NCI-H526 treated with DMSO at 0.1 percent for 48 hours (cell line): ENCODE data around the gene PIK3CB.
"Not testable (repeated sequence)": the region's sequence is repeated elsewhere in the genome, so short reads cannot be mapped to it uniquely, and the experiment has no call there.

Source experiments
- DNase-seq: peaks from one replicate; lab custom pipeline; 2025; lab: John Stamatoyannopoulos, UW

The PIK3CB gene

DNA sequence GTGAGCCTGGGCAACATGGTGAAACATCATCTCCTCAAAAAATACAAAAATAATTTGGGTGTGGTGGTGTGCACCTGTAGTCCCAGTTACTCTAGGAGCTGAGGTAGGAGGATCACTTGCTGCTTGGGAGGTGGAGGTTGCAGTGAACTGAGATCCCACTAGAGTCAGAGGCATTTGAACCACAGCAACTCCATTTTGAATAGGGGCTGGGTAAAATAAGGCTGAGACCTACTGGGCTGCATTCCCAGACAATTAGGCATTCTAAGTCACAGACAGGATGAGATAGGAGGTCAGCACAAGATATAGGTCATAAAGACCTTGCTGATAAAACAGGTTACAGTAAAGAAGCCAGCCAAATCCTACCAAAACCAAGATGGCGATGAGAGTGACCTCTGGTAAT, 12.1 kb upstream of the PIK3CB start:
- not testable (repeated sequence) for DNase-seq

DNA sequence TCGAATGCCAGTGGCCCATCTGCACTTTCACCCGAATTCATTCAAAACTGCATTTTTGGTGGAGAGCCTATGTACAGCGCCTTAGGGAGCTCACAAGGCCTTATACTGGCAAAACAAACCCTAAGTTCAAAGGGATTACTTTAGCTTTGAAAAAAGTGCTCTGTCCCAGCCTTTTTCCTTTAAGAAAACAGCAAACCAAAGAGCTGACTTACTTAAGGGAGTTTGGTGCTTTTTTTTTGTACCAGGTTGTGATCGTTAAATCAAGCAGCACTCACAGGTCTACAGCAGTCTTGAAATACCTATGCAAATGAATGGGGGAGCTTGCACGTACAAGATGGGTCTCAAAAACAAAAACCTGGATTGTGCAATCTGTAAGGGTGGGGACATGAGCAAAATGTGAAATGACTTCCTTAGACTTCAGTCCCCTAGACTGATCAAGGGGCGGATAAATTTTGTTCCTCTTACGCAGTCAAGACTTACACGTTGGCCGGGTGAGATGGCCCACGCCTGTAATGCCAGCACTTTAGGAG, 11.6 kb upstream of the PIK3CB start:
- no peak for DNase-seq

DNA sequence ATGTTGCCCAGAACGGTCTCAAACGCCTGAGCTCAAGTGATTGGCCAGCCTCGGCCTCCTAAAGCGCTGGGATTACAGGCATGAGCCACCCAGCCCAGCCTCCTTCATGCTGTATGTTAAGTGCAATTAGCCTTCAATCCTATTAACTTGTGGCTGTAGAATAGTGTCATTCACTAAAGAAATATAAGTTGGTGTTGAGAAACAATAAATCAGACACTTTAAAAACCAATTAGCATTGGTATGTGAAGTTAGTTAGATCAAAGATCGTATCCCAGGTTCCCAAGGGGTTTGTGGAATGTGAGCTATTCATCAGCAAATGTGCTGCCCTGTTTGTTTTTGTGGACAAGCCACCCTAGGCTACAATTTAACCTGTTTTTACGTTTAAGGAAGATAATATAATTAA, 11.0 kb upstream of the PIK3CB start:
- DNase-seq, result no peak

DNA sequence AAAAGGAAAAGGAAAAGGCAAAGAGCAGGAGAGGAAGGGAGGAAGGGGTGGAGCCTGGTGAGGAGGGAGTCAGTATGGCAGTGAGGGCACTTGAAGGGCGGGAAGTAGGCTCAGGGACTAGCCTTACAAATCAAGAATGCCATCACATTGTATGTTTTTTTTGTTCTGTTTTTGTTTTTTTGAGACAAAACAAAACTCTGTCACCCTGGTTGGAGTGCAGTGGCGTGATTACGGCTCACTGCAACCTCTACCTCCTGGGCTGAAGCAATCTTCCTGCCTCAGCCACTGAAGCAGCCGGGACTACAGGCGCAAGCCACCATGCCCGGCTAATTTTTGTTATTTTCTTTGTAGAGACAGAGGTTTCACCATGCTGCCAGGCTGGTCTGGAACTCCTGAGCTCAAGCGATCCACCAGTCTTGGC, 10.5 kb upstream of the PIK3CB start:
- DNase-seq, result no peak

DNA sequence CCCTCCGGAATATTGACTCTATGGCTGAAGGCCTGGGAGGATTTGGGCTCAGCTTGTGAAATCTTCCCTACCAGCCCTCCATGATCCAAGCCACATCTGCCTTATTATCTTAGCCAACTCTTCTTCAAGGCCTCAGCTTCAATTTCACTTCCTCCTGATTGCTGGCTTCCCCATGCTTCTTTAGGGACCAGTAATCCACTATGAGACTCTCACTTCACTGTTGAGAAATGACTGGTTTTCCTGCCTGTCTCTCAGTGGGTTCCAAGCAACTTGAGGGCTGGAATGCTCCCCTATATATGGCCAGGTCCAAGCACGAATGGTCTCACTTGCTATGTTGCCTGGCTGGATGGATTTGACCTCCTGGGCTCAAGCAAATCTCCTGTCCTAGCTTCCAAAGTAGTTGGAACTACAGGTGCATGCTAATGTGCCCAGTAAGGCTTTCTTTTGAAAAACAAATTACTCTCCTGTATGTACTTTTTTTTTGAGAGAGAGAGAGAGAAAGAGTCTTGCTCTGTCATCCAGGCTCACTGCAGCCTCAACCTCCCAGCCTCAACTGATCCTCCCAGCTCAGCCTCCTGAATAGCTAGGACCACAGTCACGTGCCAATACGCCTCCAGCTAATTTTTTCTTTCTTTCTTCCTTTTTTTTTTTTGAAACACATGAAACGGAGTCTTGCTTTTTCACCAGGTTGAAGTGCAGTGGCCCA, 7.9 kb upstream of the PIK3CB start:
- no peak for DNase-seq

DNA sequence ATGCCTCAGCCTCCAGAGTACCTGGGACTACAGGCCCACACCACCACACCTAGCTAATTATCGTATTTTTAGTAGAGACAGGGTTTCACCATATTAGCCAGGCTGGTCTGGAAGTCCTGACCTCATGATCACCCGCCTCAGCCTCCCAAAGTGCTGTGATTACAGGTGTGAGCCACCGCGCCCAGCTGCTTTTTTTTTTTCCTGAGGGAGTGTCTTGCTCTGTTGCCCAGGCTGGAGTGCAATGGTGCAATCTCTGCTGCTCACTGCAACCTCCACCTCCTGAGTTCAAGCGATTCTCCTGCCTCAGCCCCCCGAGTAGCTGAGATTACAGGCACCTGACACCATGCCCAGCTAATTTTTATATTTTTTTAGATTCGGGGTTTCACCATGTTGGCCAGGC, 3.7 kb upstream of the PIK3CB start:
- DNase-seq, result not testable (repeated sequence)

DNA sequence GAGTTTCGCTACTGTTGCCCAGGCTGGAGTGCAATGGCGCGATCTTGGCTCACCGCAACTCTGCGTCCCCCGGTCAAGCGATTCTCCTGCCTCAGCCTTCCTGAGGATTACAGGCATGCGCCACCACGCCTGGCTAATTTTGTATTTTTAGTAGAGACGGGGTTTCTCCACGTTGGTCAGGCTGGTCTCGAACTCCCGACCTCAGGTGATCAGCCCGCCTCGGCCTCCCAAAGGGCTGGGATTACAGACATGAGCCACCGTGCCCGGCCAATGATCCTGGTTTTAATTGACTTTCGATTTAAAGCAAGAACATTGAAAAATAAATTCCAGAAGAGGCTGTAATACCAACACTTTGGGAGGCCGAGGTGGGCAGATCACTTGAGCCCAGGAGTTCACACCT, 1.1 kb upstream of the PIK3CB start:
- not testable (repeated sequence) for DNase-seq

DNA sequence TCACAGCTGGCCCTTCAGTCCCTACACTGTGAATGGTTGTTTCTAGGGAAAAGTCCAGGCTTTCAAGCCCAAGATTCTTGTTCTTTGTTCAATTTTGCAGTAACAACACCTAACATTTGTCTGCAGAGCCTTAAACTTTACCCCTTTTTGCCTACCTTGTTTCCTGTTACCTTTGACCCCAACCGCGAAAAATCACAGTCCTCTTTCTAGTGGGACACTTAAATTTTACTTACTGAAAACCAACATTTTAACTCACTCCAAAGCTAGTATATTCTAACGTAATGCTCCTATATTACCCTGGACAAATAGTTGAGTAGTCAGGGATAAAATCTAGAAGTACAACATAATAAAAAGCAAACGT, 649 bp upstream of the PIK3CB start:
- no peak for DNase-seq

DNA sequence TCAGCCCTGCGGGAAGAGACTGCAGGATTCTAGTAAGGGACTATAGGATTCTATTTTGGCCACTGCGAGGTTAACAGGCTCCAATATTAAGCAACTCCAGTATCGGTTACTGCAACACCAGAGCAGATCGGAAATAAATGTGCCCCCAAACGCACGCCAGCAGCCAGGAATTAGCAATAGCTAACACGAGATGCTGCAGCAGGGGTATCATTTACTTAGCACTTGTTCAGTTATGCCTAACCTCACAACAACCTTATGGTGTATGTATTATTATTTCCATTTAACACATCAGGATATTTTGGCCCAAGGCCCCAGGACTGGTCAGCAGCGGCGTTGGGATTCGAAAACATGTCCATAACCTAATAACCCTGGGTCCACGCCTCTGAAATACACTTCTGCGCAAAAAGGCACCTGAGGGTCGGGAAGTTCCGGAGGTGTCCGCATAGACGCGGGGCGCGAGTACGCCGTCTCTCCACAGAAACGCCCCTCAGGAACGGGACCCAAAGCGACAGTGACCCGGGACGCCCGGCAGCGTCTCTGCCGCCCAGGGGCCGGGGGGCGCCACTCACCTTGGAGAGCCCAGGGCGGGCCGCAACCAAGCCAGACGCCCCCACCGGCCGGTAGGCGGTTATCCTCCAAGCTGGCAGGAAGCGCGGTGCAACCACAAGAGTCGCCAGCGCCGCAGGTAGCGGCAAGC, 681 bp downstream of the PIK3CB start:
- DNase-seq, result peak; percentile 58

DNA sequence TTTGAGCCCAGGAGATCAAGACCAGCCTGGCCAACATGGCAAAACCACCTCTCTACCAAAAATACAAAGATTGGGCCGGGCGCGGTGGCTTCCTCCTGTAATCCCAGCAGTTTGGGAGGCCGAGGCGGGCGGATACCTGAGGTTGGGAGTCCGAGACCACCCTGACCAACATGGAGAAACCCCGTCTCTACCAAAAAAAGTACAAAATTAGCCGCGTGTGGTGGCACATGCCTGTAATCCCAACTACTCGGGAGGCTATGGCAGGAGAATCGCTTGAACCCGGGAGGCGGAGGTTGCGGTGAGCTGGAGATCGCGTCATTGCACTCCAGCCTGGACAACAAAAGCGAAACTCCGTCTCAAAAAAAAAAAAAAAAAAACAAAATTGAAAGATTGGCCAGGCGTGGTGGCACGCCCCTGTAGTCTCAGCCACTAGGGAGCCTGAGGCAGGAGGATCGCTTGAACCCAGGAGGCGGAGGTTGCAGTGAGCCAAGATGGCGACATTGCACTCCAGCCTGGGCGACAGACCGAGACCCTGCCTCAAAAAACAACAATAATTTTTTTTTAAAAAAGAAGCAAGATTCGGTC, 2.2 kb downstream of the PIK3CB start:
- DNase-seq, result not testable (repeated sequence)

DNA sequence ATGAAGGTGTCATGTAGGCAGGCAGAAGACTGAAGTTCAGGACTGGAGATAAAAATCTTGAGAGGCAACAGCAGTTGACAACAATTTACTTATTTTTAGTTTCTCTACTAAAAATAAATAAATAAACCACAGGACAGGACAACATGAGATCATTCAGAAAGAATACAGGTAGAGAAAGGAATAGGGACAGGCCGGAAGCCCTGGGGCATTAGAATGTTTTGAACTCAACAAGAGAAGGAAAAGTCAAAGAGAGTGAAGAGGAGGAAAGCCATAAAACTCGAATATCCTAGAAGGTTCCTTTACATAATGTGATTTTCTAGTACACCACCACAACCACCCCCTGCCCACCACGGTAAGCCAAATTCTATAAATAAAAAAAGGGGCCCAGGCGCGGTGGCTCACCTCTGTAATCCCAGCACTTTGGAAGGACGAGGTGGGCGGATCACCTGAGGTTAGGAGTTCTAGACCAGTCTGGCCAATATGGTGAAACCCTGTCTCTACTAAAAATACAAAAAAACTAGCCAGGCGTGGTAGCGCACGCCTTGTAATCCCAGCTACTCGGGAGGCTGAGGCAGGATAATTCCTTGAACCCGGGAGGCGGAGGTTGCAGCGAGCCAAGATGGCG, 4.7 kb downstream of the PIK3CB start:
- no peak for DNase-seq

DNA sequence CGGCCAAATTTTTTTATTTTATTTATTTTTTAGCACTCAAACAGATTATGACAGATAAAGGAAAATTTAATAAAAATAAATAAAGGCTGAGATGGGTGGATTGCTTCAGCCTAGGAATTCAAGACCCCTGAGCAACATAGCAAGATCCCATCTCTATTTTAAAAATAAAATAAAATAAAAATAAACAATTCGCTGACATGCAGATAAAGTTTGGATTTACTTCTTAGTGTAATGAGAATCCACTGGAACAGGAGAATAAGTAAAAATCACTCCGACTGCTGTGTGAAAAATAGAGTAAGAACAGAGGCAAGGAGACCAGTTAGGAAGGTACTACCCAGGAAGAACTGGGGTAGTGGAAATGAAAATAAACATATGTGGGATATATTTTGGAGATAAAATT, 5.6 kb downstream of the PIK3CB start:
- no peak for DNase-seq

DNA sequence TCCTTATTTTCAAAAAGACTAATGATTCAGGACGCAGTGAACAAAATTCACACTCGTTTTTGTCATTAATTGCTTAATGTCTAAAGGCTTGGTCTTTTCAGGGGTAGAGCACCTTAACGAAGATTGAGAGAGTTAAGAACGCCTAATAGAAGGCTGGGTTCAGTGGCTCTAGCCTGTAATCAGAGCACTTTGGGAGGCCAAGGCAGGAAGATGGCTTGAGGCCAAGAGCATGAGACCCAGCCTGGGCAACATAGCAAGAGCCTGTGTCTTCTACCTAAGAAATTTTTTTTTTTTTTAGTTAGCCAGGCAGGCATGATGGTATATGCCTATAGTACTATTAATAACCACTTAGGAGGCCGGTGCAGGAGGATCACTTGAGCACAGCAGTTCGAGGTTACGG, 7.5 kb downstream of the PIK3CB start:
- DNase-seq, result no peak

DNA sequence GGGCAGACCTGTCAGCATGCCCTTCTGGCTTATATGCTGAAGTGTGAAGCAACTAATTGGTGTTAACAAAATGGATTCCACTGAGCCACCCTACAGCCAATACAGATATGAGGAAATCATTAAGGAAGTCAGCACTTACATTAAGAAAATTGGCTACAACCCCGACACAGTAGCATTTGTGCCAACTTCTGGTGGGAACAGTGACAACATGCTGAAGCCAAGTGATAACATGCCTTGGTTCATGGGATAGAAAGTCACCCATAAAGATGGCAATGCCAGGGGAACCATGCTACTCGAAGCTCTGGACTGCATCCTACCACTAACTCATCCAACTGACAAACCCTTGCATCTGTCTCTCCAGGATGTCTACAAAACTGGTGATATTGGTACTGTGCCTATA, 9.4 kb downstream of the PIK3CB start:
- no peak for DNase-seq

DNA sequence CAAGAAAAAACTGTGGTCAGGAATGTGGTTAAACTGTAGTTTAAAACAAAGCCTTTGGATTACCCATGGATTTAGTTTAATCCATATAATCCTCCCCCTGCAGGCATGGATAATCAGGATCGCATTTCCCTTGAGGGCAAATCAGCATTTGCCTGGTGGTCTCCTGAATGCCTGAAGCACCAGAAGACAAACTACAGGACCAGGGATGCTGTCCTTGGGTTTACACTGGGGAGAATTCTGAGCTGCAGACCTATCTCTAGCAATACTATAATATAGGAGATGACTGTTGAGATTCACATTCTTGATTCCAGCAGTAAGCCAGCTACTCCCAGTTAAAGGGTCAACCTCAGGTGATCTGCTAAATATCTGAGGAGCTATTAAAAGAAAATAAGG, 10.6 kb downstream of the PIK3CB start:
- no peak for DNase-seq

DNA sequence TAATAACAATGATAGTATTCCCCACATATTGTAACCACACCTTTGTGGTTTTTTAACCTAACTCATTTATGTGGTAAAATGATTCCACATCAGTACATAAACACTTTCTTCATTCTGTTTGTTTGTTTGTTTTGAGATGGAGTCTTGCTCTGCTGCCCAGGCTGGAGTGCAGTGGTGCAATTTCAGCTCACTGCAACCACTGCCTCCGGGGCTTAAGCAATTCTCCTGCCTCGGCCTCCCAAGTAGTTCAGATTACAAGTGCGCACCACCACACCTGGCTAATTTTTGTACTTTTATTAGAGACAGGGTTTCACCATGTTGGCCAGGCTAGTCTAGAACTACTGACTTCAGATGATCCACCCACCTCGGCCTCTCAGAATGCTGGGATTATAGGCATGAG, 14.3 kb downstream of the PIK3CB start:
- not testable (repeated sequence) for DNase-seq

DNA sequence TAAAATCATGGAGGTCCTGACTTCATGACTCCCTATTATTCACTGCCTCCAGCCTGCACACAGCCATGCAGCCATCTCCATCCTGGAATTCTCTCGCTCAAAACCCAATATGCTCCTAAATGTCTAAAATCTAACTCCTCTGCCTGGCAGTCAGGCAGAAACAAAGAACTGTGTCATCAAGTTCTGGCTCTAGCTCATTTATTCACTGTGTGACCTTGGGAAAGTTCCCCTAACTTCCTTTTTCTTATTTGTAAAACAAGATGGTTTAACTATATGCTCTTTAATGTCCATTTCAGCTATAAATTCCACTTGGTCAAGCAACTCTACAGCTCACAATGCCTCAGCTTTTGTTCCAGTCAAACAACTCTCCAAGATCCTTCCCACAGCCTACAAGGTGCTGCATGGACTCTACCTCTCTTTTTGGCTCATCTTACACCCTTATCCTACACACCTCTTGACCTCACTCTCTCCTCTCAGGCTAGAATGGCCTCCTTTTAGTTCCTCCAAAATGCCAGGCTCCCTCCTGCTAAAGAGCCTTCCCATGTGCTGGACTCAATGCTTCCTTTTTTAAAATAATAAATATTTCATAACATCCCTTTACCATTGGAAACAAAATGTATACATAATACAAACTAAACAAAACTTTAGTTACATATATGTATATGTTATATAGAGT, 16.4 kb downstream of the PIK3CB start:
- no peak for DNase-seq

DNA sequence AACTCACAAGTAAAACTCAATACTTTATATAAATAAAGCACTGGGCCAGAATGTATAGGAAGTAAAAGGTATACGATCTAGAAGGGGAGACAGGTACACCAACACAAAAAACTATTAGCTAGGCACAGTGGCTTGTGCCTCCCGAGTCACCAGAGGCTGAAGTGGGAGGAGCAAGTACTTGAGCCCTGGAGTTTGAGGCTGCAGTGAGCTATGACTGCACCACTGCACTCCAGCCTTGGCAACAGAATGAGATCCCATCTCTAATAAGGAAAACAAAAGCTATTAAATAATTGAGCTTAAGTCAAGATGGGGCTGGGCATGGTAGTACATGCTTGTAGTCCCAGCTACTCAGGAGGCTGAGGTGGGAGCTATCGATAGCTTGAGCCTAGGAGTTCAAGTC, 17.0 kb downstream of the PIK3CB start:
- no peak for DNase-seq

DNA sequence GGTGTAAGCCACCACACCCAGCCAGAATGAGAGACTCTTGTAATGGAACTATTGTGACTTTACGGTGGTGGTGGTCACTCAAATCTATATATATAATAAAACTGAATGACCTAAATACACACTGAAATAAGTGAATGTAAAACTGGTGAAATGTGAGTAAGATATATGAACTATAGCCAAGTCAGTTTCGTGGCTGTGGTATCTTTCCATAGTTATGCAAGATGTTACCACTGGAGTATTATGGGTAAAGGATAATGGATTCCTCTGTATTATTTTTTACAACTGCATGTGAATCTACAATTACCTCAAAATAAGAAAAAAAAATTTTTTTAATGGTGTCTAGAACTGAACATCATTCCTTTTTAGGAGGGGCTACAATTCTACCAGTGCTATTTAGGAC, 21.9 kb downstream of the PIK3CB start:
- DNase-seq, result no peak

DNA sequence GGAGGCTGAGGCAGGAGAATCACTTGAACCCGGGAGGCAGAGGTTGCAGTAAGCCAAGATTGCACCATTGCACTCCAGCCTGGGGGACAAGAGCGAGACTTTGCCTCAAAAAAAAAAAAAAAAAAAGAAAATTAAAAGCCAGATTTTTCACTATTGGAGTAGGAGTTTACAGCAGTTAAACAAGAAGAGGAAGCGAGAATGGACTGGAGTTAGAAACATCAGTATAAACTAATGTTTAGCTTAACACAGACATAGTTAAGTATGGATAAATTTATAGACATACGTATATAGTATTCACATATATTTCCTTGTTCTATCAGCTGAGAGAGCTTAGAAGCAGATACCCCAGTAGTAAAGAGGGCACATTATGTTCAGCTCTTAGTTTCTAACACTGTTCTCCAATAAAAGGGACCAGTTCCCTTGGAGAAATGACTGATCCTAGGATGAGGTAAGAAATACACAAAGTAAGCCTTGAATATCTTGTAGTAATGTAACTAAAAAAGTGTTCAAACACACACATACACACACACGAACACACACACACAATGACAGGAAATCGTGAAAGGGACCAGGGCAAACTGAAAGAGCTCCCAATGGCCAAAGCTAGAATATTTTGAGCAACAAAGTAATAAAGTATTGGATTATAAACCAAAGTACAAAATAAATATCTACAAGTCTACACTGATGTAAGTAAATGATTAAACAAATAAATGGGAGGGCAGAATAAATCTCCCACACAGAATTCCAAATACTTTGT, 25.1 kb downstream of the PIK3CB start:
- no peak for DNase-seq

DNA sequence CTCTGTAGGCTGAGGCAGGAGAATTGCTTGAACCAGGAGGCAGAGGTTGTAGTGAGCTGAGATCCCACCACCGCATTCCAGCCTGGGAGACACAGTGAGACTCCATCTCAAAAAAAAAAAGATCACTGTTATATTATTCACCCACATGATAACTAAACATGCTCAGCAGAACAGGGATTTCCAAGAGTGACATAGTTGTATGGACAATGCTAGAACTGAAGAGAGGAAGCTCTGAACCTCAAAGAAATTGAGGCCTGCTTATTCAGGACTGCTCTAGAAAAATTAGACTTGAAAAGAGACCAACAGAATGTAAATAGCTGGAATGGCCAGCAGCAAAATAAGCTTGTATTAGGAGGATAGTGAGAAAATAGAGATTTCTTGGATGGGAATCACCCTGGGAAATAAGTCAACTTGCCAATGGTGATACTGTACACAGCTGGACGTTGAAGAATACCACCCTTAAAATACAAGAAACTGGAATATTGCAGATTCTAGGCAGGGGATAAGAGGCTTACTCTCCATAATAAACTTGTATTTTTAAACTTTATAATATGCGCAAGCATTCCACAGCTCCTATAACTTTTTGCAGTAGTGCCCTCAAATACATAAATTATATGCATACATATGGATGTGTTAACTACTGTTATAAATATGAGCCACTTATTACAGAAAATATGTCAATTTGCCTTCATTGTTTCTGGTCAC, 28.2 kb downstream of the PIK3CB start:
- DNase-seq, result no peak
